ENCODE data around the gene TH.
A peak's percentile ranks its signal among the peaks of the same experiment; 100 is the strongest.
"Not testable (repeated sequence)": the region's sequence is repeated elsewhere in the genome, so short reads cannot be mapped to it uniquely, and the experiment has no call there.

Gene TH

DNA sequence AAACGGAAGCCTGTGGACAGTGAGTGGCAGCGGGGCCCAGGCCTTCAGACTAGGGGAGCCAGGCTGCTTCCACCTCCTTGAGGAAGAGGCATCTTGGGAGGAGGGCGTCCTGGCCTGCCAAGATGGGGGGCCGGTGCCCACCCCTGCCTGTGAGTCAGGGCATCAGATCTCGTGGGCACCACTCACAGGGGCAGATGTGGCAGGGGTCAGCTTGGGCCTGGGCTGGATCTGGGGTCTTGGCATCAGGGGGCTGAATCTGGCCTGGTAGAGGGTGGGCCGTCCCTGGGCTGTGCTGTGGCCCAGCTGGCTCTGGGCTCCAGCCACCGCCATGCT is 24.1 kb upstream of the TH start:
- no peak for DNase-seq (ENCODE audit: low read depth in 2 of 2)

DNA sequence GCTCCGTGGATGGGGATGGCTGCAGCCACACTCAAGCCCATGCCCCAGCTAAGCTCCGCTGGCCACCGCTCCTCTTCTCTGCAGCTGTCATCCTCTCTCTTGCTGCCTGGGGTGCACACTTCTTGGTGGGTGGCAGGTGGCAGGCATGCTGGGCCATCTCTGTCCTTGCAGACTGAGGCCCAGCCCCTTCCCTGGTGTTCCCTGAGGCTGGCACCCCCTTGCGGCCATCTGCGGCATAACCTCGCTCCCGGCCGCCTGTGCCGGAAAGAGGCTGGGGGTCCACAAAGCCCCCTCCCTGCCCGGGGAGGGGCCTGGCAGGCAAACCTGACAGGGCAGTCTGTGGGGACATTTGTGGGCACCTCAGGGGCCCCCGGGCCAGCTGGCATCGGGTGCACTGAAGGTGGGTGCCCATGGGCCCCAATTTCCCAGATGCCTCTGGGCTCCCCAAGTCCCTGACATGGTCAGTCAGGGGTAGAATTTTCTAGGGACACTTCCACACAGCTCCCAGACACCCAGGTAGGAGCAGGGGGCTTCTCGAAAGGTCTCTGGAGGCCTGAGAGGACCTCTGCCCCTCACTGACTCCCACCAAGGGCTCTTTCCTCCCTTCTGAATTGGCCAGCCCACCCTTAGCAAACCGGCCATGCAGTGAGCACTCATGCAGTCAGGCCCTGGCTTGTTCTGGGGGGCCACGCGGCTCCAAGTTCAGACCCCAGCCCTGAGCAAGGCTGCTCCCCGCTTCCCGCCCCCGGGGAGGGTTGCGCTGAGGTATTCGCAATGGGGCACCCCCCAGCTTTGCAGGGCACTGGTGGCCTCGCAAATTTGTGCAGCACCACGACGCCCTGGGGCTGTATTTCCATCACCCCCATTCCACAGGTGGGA is 23.5 kb upstream of the TH start:
- peak in 1 of 2 donors; percentile 47 for DNase-seq (ENCODE audit: low read depth in 2 of 2)

DNA sequence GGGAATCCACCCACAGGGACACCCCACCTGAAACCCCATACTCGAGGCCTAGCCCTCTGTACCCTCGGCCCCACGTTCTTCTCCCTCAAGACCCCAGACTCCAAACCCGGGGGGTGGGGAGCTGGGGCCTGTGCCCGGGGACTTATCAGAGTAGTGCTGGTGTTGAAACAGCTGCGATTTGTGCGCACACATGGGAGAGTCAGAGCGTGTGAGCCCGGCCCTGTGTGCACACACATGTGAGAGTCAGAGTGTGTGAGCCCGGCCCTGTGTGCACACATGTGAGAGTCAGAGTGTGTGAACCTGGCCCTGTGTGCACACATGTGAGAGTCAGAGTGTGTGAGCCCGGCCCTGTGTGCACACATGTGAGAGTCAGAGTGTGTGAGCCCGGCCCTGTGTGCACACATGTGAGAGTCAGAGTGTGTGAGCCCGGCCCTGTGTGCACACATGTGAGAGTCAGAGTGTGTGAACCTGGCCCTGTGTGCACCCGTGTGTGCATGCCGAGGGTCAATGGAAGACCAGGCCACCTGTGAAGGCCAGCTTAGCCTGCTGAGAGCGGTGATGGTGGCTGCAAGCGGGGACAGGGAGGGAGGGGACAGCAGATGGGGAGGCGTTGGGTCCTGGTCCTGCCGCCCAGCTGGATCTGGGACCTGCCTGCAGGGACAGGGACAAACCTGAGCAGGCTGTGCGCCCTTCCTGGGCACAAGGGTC is 22.4 kb upstream of the TH start:
- not testable (repeated sequence) for DNase-seq (ENCODE audit: low read depth in 2 of 2)

DNA sequence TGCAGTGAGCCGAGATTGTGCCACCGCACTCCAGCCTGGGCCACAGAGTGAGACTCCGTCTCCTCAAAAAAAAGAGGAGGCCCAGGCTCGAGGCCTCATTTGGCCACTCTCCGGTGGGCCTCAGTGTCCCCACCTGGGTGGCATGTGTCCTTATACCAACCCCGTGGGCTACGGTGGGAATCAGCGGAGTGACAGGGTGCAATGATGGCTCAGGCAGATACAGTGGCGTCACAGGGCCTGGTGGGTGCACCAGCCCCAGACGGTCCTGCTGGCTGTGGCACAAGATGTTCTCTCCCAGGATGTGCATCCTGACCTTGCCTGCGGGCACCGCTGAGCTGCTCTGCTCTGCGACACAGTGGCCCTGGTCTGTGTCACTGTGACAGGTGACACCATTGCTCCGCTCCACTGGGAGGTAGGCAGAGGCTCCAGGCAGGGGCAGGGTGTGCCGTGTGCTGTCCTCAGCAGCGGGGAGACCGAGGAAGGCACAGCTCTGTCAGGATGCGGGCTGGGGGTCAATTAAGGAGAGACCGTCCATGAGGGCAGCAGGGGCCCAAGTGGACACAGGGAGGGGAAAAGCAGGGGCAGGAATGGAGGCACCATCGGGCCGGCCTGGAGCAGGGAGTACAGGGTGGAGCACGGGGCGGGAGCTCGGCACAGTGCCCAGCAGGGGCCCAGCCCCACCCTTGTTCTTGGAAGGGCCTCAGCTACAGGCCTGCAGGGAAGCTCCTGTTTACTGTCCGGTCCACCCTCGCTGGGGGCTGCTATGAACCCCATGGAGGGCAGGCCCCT is 21.7 kb upstream of the TH start:
- no peak for DNase-seq (ENCODE audit: low read depth in 2 of 2)

DNA sequence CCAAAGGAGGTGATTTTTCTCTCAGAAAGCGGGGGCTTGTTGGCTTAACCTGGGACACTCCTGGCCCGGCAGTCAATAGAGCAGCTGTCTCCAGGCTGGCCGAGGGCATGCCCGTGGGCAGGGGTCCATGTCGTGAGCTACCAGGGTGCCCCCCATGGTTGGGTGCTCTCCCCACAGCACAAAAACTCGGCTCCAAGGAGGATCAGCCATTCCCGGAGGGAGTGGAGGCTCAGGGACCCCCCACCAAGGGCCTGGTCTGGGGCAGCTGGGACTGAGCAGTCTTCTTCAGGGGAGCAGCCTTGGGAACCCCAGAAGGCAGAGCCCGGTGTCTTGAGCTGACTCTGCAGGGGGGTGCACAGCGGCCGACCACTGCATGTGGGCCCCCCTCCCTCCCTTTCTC is 20.8 kb upstream of the TH start:
- no peak for DNase-seq (ENCODE audit: low read depth in 2 of 2)

DNA sequence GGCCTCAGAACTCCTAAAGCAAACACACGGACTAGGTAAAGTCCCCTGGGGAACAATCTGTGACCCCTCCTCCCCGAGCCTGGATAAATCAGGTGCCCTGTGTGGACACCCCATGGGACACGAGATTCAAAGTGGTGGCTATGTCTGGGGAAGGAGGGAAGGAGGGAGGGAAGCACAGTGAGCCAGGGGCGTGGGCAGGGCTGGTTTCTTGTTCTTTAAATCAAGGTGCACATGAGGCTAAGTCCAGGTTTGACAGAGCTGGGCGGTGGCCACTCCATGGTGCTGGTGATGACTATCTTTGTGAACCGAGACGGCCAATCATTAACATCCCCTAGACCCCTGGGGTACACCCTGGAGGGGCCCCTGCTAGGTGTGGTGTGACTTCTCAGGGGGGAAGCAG is 20.3 kb upstream of the TH start:
- no peak for DNase-seq (ENCODE audit: low read depth in 2 of 2)

DNA sequence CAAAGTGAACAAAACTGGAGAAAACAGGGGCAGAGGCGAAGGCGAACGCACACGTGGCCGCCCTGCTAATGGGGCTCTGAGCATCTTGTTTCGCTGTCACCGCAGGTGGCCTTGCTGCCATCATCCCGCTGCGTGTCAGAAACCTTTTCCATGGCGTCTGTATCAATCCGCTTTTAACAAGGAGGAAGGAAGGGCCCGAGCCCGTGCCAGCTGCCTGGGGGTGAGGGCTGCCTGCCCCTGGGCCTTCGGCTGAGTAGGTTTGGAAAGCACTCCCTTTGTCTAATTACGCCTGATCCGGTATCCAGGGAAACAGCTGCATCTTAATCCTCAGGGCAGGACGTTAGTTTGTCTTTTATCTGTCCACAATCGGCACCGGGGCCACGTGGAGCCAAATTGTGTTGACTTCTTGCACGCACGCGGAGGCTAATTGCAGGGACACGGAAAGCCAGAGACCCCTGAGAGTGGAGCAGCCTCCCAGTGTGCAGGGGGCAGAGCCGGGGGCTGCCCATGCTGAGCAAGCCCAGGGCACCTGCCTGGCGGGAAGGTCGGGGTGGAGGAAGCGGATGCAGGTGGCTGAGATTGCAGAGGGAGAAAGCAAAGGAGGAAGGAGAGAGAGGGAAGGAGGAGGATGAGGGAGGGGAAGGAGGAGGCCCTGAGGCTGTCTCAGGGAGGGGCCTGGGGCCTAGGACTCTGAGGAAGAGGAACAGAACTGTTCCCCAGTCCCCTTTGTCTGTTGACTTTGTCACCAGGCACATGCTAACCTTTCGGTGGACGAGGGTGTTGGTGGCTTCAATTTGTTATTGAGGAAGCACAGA is 19.2 kb upstream of the TH start:
- no peak for DNase-seq (ENCODE audit: low read depth in 2 of 2)

DNA sequence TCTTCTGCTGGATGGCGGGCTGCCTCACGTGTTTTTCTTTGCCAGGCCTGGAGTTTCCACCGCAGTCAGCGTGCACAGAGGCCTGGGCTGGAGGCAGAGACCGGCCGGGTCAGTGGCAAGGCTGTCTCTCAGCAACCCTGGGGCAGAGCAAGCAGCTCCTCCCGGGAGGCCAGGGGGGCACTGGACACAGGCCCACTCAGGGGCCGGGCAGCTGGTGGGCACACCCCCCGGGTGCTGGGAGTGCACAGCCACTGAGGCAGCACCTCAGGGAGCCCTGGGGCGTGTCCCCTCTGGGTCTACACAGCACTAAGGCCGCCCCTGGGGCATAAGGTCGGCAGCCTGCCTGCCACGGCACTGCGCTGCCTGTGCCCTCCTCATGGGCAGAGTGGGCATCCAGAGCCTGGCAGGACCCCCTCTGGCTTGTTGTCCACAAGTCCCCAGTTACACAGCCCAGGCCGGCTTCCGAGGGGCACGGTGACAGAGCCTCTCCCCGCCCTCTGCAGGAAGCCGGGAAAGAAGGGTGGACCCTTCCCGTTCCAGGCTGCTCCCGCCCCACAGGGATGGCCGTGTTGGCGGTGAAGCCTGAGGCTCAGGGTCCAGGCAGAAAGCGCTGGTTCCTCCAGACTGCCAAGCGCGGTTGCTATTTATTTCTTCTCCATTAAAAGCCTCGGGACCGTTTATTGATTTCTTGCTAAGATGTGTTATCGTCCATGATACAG is 18.5 kb upstream of the TH start:
- no peak for DNase-seq (ENCODE audit: low read depth in 2 of 2)

DNA sequence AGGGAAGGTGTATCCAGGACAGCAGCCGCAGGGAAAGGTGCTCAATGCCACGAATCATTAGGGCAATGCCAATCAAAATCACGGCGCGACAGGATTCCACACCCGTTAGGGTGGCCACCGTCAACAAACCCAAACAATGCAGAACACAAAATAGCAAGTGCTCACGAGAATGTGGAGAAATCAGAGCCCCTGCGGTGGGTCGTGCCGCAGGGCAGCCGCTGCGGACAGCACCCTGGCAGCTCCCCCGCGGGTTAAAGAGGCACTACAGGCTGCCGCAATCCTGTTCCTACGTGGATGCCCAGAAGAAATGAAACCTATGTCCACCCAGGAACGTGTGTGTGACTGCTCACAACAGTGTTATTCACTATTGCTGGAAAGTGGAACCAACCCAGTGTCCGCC is 17.1 kb upstream of the TH start:
- DNase-seq (ENCODE audit: low read depth in 2 of 2), result no peak

DNA sequence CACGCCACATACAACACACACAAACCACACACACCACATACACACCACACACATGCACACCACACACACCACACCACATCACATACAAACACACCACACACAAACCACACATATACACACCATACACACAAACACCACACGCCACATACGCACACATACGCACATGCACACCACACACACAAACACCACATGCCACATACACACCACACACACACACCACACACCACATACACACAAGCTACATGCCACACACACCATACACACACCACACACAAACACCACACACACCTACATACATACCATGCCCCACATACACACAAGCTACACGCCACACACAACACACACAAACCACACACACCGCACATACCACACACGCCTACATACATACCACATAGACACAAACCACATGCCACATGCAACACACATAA is 15.7 kb upstream of the TH start:
- no peak for DNase-seq (ENCODE audit: low read depth in 2 of 2)

DNA sequence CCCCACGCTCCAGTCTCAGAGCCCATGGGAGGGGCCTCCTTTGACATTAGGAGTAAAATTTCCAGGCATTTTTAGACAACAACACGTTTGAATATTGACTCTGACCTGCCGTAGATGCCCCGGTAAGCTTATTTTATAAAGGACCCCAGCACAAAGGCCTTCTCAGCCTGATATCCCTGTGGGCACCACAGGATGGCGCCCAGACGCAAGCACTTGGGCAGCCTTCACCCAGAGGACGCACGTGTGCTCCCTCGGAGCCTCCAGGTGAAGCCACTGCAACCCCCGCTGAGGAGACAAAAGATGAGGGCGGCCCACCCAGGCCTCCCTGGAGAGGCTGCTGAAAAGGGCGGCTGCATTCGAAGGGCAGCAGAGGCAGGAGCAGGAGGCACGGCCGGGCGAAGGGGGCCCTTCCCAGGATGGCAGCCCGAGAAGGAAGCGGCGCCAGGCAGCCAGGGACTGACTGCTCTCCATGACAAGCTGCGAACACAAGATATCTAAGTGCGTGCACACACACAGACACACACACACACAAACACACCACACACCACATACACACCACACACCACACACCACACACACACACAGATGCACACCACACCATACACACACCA is 15.2 kb upstream of the TH start:
- peak; percentile 15 to 25 for DNase-seq (ENCODE audit: low read depth in 2 of 2)

DNA sequence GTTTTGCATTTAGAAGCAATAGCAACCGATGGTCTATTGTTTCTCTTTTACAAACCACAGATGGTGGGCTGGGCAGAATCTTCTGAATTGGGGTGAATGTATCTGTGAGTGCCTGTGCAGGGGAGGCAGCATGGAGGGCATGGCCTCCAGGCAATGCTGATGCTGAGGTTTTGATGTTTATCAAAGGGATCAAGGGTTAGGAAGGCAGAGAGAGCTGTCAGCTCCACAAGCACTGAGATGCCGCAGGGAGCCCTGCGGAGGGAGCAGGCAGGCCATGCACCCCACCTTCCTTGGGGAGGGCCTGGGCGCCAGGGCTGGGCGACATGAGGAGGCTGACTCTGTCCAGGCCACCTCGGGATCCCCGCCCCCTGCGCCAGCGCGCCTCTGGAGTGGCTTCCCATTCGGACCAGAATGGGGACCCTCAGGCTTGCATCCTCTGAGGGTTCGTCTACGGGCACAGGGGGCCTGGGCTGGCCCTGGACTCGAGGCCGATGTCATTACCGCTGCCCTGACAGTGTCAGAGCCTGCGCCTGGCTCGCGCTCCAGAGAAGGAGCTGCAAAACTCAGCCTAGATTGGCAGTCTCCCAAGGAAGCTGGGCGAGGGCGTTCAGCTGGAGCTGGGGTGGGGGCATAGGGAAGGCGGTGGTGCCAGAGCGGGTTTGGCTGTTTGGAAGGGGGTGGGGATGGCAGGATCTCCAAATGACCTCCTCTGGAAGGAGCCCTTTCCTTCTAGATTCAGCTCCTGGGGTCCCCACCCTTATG is 13.9 kb upstream of the TH start:
- DNase-seq (ENCODE audit: low read depth in 2 of 2), result no peak

DNA sequence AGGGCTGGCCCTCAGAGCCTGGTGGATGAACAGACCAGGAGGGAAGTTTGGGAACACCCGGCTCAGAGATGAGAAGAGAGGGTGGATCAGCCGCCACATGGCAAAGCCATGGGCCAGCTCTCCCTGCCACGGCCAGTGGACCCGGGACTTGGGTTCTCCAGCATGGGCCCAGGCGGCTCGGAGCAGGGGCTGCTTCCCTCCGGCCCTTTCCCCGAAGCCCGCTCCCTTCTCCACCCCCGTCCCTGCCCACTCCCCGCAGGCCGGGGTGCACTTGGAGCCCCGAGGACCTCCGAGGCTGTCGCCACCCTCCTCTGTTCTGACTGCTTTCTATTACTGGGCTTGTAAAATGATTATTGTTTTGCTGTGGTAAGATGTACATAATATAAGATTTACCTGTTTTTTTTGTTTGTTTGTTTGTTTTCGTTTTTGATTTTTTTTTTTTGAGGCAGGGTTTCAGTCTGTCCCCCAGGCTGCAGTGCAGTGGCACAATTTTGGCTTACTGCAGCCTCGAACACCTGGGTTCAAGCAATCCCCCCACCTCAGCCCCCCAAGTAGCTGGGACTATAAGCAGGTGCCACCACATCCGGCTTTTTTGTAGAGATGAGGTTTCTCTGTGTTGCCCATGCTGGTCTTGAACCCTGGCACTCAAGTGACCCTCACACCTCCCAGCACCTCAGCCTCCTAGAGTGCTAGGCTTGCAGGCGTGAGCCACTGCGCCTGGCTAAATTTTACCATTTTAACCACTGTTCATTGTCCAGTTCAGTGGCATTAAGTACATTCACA is 11.3 kb upstream of the TH start:
- no peak for DNase-seq (ENCODE audit: low read depth in 2 of 2)

DNA sequence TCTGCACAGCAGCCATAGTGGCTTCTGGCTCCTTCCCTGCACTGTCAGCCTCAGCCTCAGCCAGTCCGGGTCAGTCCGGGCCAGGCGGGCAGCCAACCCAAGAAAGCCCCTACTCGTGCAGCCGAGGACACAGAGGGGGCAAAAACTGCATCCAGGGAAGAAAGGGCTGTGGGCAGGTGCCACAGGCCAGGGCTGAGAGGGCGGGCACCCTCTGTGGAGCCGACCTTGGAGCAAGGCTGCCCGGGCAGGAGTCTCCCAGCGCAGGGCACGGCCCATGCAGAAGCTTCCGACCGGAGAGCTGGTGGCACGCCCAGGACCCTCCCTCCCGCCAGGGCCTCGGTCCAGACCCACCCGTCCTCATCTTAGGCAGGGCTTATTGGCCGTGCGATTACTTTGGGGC is 10.5 kb upstream of the TH start:
- no peak for DNase-seq (ENCODE audit: low read depth in 2 of 2)

DNA sequence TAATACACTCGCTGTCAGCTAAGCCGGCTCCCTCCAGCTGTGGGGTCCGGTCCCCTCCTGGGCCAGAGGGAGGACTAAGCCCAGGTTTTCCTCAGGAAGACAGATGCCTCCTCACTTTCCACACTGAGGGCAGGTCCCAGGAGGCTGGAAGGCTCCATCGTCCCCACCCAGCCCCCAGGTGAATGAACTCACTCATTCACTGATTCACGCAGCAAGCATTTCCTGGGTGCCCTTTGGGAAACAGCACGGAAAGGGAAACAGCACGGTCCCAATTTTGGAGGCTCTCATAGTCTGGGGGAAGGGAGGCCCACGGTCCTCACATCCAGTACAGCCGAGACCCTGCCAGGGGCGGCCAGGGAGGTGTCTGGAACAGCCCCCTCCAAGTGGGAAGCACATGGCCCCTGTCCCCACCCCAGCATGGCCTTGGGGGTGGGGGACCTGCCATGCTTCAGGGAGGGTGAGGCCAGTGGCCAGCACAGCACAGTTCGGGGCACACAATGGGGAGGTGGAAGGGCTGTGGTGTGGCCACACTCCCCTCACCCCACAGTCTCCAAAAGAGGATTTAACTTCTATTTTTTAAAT is 9.3 kb upstream of the TH start:
- DNase-seq (ENCODE audit: low read depth in 2 of 2), result no peak

DNA sequence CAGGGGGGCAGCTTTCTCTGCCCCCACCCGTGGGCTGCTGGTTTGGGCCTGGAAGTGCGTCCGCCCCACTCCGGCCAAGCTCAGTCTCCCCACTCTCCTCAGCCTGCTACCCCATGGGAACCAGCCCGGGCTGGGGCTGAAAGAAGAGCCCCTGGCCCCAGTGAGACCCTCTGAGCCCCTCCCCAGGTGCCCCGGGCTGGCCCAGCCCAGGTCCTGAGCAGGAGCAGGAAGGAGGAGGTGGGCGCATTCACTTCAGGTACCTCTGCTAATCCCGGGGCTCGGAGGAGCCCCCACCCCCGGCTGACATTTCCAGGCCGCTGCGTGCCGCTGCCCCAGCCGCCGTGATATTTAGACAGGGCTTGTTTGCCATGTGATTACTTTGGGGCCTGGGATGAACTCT is 8.7 kb upstream of the TH start:
- DNase-seq (ENCODE audit: low read depth in 2 of 2), result no peak

DNA sequence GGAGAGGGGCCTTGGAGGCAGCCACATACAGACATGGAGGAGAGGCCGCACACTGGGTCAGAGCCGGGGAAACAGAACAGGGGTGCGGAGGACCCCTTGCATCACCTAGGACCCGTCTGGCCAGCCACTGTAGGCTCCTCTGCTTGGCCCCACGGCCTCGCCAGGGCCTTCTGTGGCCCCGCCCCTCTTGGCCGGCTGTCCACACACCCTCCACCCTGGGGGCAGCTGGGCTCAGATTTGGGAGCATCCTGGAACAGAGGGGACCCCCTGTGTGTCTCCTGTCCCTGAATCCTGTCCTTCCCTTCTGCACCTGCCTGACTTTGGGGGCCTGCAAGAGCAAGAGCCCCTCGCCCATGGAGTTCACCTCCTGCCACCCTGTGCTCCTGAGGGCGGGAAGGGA is 7.9 kb upstream of the TH start:
- no peak for DNase-seq (ENCODE audit: low read depth in 2 of 2)

DNA sequence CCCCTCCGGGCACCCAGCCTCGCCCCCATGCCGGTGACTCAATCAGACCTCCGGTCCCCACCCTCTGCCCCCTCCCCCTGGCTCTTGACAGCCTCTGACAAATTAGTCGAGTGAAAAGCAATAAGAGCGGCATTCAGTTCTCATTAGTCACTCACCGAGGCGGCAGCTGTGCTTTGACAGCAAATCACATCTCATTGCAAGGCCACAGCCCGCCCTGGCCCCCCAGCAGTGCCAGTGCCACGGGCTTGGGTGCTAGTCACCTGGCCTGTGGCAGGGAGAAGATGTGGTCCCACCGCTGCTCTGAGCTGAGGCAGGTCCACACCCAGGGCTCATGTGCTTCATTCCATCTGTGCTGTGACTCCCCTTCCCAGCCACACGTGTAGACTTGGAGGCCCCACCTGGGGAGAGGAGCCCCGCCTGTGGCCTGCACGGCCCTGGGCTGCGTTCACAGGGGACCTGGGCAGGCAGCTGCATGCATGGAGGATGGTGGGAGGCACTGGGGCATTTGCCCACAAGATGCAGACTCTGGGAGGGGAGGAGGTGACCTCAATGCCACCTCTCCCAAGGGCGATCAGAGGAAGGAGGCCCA is 7.4 kb upstream of the TH start:
- DNase-seq (ENCODE audit: low read depth in 2 of 2), result no peak
